ENCODE results near the gene LDAH.
"Not testable (repeated sequence)": the region's sequence is repeated elsewhere in the genome, so short reads cannot be mapped to it uniquely, and the experiment has no call there.

The LDAH gene

GRCh38 chr2:20822535-20823490 lies at the start of gene LDAH:
TSS of gene LDAH (minus strand) at chr2:20823101. CDS start at chr2:20801463, 21,638 bp downstream.
- peak; percentile 63 for DNase-seq

- DNase-seq = no peak
These were observed 45.5 kb upstream of the LDAH start for GRCh38 chr2:20868377-20868776.

- DNase-seq = no peak
These were observed 39.9 kb upstream of the LDAH start for GRCh38 chr2:20862850-20863249.

GRCh38 chr2:20855456-20855855 lies 32.6 kb upstream of the LDAH start:
- DNase-seq = no peak

- no peak for DNase-seq
These were observed 29.8 kb upstream of the LDAH start for GRCh38 chr2:20852670-20853069.

- no peak for DNase-seq
These were observed 29.2 kb upstream of the LDAH start for GRCh38 chr2:20852139-20852538.

GRCh38 chr2:20844246-20844645 lies 21.3 kb upstream of the LDAH start:
- no peak for DNase-seq

GRCh38 chr2:20839052-20839451 lies 16.2 kb upstream of the LDAH start:
- no peak for DNase-seq

- no peak for DNase-seq
These were observed 15.1 kb upstream of the LDAH start for GRCh38 chr2:20838016-20838415.

- DNase-seq = no peak
These were observed 13.6 kb upstream of the LDAH start for GRCh38 chr2:20836521-20836920.

GRCh38 chr2:20834331-20834730 lies 11.4 kb upstream of the LDAH start:
- DNase-seq = no peak

- DNase-seq = no peak
These were observed 9.7 kb upstream of the LDAH start for GRCh38 chr2:20832606-20833005.

- no peak for DNase-seq
These were observed 7.0 kb upstream of the LDAH start for GRCh38 chr2:20829861-20830260.

- no peak for DNase-seq
These were observed 1.0 kb upstream of the LDAH start for GRCh38 chr2:20823917-20824316.

- DNase-seq = no peak
These were observed 4.1 kb downstream of the LDAH start for GRCh38 chr2:20818820-20819219.

GRCh38 chr2:20815216-20815615 lies 7.7 kb downstream of the LDAH start:
- DNase-seq = no peak

- DNase-seq = no peak
These were observed 10.1 kb downstream of the LDAH start for GRCh38 chr2:20812779-20813178.

GRCh38 chr2:20806286-20806685 lies 16.6 kb downstream of the LDAH start:
- DNase-seq = no peak

- no peak for DNase-seq
These were observed 18.9 kb downstream of the LDAH start for GRCh38 chr2:20803974-20804373.

GRCh38 chr2:20803226-20803682 lies 19.6 kb downstream of the LDAH start:
- no peak for DNase-seq

GRCh38 chr2:20797096-20797495 lies 25.8 kb downstream of the LDAH start:
- no peak for DNase-seq

GRCh38 chr2:20796374-20796791 lies 26.5 kb downstream of the LDAH start:
- no peak for DNase-seq

GRCh38 chr2:20793944-20794343 lies 29.0 kb downstream of the LDAH start:
- not testable (repeated sequence) for DNase-seq

GRCh38 chr2:20781656-20782265 lies 41.1 kb downstream of the LDAH start:
- DNase-seq = no peak

Data from 8988T (cell line).